GM21576 (cell line): ENCODE results near the gene CRIP2.

Source experiments
- ATAC-seq: cut with Tn5 transposase; IDR thresholded peaks from one replicate; pipeline ENCODE4 v1.9.1; 2021; ENCODE audit warnings: mild to moderate bottlenecking, moderate library complexity; ENCODE audit not compliant: unreplicated experiment

CRIP2 gene

GRCh38 chr14:105496831-105497591, 22.4 kb downstream of the CRIP2 start:
- ATAC-seq, result no peak

- no peak for ATAC-seq
Measured at GRCh38 chr14:105497671-105498429, 23.2 kb downstream of the CRIP2 start.

DNA sequence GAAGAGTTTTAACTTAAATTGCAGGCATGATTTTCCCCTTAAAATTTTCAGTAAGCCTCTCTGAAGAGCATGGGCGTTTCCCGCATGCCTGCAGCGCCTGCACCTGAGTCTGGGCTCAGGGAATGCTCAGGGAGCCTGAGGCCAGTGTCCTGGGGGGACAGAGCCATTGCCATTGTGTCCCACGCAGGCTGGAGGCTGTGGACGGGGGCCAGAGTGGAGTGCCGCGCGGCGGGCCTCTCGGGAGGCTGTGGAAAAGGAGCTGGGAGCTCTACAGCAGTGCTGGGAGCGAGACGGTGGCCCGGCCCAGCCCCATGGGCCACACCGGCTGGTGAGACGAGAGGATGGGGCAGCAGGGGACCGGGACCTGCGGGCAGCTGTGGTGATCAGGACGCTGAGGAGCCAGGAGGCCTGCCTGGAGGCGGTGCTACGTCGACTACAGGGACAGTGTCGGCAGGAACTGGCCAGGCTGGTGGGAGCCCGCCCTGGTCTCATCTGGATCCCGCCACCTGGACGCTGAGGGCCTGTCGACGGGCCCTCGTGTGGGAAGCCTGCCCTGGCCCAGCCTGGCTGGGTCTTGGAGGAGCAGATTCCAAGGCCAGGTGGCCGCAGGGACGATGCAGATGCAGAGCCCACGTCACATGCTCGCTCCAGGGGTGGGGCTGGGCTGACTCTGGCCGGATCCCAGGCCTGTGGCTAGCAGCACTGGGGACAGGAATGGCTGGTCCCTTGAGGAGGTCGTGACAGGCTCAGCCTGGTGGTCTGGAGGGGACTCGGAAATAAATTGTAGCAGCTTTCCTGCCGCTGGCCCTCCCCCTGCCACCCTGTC, 24.0 kb downstream of the CRIP2 start:
- no peak for ATAC-seq

GRCh38 chr14:105499256-105500035, 24.8 kb downstream of the CRIP2 start:
- ATAC-seq, result no peak

DNA sequence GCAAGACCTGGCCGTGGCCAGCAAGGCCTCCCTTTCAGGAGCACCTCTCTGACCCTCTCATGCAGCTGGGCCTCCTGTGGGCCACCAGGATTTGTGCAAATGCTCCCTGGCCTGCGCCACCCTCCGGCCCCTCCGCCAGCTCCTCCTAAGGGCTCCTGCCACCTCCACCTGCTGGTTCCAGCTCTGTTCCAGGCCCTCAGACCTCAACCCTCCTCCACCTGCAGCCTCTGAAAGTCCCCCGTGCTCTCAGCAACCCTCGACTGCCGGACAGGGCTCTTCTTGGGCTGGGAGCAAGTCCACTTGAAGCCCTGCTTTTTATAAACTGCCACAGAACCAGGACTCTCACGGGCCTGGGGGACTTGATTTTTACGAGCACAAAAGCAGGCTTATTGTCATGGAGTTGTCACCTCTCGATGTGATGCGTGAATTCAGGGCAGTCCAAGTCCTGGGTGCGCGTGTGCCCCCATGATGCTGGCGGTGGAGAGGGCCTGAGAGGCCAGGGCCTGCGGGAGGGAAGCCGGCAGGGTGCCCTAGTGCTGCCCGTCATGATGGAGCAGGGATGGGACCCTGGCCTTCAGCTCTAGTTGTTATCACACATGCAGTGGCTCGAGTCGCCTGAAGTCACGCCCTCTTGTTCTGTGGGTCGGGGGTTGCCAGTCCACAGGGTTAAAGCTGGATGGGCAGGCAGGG, 25.6 kb downstream of the CRIP2 start:
- no peak for ATAC-seq

DNA sequence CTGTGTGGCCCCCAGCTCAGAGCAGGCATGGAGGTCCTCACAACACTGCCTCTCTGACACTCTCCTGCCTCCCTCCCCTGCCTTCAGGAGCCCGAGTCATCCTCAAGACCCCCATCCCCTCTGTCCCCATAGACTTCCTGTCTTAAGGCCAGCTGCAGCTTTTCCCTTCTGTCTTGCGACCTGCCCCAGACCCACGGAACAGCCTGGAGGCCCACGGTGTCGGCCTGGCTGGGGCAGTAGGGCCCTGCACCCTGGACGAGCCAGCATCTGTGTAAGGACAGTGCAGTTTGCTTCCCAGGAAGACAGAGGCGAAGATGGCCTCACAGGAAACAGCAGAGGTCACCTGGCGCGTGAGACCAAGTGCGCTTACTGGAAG, 26.1 kb downstream of the CRIP2 start:
- ATAC-seq, result no peak

GRCh38 chr14:105501504-105502291, 27.1 kb downstream of the CRIP2 start:
- ATAC-seq, result no peak

GRCh38 chr14:105502446-105503295, 28.1 kb downstream of the CRIP2 start:
- no peak for ATAC-seq

GRCh38 chr14:105503296-105503640, 28.6 kb downstream of the CRIP2 start:
- no peak for ATAC-seq

GRCh38 chr14:105503935-105504692, 29.5 kb downstream of the CRIP2 start:
- no peak for ATAC-seq

DNA sequence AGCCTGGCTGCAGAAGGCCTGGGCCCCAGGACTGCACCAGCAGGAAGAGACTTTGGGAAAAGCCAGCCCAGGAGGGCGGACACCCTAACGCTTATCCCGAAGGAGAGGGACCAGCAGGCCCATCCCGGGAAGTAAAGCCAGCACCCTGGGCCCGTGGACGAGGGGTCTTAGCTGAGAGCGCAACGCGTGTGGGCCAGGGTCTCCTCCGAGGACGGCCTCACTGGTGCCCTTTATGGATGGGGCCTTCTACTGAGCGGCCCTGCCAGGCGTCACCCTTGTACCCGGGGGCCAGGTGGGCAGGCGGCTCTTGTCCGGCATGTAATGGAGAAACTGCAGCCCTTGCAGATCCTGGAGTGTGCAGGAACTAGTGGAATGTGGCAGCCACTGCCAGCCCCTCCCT, 30.5 kb downstream of the CRIP2 start:
- ATAC-seq, result no peak

DNA sequence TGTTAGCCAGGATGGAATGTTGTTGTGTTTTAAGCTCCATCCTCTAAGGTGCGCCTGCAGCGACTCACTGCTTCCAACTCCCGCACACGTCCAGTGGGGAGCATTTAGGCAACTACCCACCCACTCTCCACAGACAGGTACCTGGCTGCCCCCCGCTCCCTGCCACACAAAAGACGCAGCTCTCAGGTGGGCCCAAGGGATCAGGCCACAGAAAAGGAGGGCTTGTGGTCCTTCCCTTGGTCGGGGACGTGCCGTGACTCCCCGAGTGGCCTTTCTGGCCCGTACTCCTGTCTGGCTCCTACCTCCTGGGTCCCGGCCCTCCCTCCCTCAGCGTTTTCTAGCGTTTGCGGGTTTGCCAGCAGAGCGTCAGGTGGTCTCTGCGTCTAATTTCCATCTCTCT, 32.6 kb downstream of the CRIP2 start:
- ATAC-seq, result no peak

- ATAC-seq, result no peak
Measured at GRCh38 chr14:105508069-105508468, 33.4 kb downstream of the CRIP2 start.

DNA sequence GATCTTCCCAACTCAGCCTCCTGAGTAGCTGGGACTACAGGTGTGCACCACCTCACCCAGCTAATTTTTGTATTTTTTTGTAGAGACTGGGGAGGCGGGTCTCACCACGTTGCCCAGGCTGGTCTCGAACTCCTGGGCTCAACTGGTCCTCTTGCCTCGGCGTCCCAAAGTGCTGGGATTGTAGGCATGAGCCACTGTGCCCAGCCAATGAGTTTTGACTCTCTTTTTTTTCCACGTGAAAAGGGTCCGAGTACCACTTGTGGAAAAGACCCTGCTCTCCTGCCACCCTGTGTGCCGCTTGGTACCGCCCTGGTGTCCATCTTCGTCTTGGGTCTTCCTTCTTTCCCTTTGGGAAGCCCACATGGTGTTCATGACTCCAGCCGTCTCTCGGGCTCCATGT, 34.0 kb downstream of the CRIP2 start:
- no peak for ATAC-seq

DNA sequence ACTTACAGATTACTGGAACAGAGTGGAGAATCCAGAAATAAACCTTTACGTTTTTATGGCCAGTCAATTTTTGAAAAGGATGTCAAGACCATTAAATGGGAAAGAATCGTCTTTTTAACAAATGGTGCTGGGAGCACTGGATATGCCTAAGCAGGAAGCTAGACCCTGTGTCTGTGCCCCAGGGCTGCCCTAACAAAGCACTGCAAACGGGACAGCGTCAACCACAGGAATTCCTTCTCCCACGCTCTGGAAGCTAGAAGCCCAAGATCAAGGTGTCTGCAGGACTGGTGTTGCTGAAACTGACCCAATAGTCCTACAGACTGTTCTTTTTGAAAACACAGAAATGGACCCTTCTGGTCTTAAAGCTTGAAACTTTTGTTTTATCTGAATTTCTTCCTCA, 42.5 kb downstream of the CRIP2 start:
- no peak for ATAC-seq

DNA sequence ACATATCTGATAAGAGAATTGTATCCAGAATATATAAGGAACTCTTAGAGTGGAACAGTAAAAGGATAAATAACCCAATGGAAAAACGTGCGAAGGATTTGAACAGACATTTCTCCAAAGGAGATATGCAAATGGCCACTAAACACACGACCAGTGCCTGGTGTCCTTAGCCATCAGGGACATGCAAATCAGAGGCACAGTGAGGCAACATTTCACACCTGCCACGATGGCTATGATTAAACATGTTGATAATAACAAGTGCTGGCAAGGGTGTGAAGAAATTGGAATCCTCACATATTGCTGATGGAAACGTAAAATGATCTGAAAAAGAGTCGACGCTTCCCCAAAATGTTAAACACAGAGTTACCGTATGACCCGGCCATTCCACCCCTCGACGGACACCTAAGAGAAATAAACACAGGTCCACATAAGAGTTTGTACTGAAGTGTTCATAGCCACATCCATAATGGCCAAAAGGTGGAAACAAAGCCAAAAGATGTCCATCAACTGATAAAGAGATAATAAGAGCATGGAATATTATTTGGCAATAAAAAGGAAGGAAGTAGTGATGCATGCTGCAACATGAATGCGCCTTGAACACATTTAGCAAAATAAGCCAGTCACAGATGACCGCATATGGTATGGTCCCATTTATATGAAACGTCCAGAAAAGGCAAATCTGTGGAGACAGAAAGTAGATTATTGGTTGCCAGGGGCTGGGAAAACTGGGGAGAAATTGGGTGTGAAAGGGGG, 45.5 kb downstream of the CRIP2 start:
- ATAC-seq, result no peak

DNA sequence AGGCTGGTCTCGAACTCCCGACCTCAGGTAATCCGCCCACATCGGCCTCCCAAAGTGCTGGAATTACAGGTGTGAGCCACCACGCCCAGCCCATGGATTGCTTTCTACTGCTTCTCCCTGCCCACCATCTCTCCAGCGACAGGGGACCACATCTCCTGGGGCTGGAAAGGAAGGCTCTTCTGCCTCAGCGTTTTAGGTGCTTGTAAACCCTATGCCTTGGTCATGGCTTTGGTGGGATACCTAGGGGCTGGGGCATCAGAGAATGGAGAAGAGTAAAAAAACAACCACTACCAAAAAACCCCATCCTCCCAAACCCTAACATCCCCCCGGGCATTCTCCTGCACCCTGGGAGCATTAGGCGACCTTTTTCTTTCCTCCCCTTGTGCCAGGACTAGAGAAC, 50.7 kb downstream of the CRIP2 start:
- no peak for ATAC-seq
